Cardiac septum (tissue), 1 donor: ENCODE results near the gene NEUROG1. TPM values are rescaled to one million over a fixed set of nuclear protein-coding genes. Genes with fewer than 3 reads are reported as not detected.

Experiments used
- DNase-seq: peaks from one replicate; pipeline ENCODE4 v3.0.0-alpha.2; 2020; ENCODE audit warnings: low spot score
- intact Hi-C: fragments of 100-400 bp; cut with DNase I; formaldehyde crosslinking; loops from one replicate; pipeline ENCODE4 v1.14.0; 2022
- total RNA-seq: library from RNA; stranded (reverse); fragmentation: NEBNext Ultra II Directional; extraction: Animal tissue kit (Norgen Biotek cat#: 25700); gene quantifications from one replicate; pipeline ENCODE4 v1.2.1, GENCODE V29; 2021
- donor health status: DM: no; HTN: no; CAD: no.

Gene NEUROG1
- total RNA-seq, 1 donor from 2014 or later: not detected

GRCh38 chr5:135486131-135487036, 49.4 kb downstream of the NEUROG1 start:
- intact Hi-C loops: no loop called here
- peak; percentile 65 for DNase-seq

GRCh38 chr5:135484674-135485086, 51.1 kb downstream of the NEUROG1 start:
- DNase-seq: peak; percentile 43
- intact Hi-C loops: no loop called here

Other genes with a start within 250 kb of the NEUROG1 start
- gene MACROH2A1, start 136.7 kb downstream of the NEUROG1 start, total RNA-seq: 112 TPM
- gene DCANP1, start 88.6 kb downstream of the NEUROG1 start, total RNA-seq: not detected
- not detected for gene TIFAB, start 83.6 kb downstream of the NEUROG1 start, total RNA-seq
- gene CXCL14, start 43.0 kb upstream of the NEUROG1 start, total RNA-seq: 1.2 TPM